Endothelial cell of umbilical vein (primary cell): ENCODE measurements around the gene ATP1B2. TPM values are rescaled to one million over a fixed set of nuclear protein-coding genes. Genes with fewer than 3 reads are reported as not detected.

Source experiments
- BruUV-seq: library from RNA; stranded (reverse); fragments of 400-500 nt; replicated peaks from 2 replicates; lab custom pipeline; 2021; lab: Mats Ljungman, UMichigan
- CTCF ChIA-PET: fragments of 300-600, 350-600 bp; sonication (Branson Sonifier 250); formaldehyde crosslinking; loops from one replicate; lab custom pipeline; 2021; ENCODE audit warnings: antibody characterized with exemption, inconsistent platforms; lab: Charles Lee
- POLR2A ChIA-PET: fragments of 300-600, 350-600 bp; sonication (Branson Sonifier 250); formaldehyde crosslinking; loops from one replicate; lab custom pipeline; 2021; ENCODE audit warnings: antibody characterized with exemption, inconsistent platforms; lab: Charles Lee
- DNase-seq: peaks from one replicate; pipeline ENCODE4 v3.0.0-alpha.2; 2011; ENCODE audit warnings: low read depth, low spot score
- FAIRE-seq: peaks from 2 replicates; lab custom pipeline; 2011; peaks lifted over from hg19 to GRCh38; lab: Jason Lieb, UNC
- H2AFZ ChIP-seq: 2 replicates; pipeline ENCODE4 v1.6.0; 2012; ENCODE audit warnings: low read depth, low read length, control low read depth, inconsistent platforms
- H3K27ac ChIP-seq: 2 replicates; pipeline ENCODE4 v1.5.1; 2011; ENCODE audit warnings: low read depth, mild to moderate bottlenecking, control low read depth, low read length, moderate library complexity; ENCODE audit not compliant: insufficient read depth
- H3K27me3 ChIP-seq, 2 experiments: 2 replicates each; pipeline versions ENCODE4 v1.6.0 to v1.6.1; 2011; ENCODE audit warnings: low read length in 2 of 2, mixed read lengths in 1 of 2; ENCODE audit not compliant: control insufficient read depth in 2 of 2, insufficient read depth in 2 of 2
- H3K36me3 ChIP-seq, 2 experiments: 2 replicates in 1 of 2; 3 replicates in 1 of 2; pipeline ENCODE4 v1.5.1; 2011; ENCODE audit warnings: low read length in 2 of 2, mild to moderate bottlenecking in 1 of 2, moderate library complexity in 1 of 2; ENCODE audit not compliant: control insufficient read depth in 2 of 2, insufficient read depth in 2 of 2; ENCODE audit errors: extremely low read depth in 1 of 2
- H3K4me1 ChIP-seq: 3 replicates; pipeline ENCODE4 v1.5.1; 2011; ENCODE audit warnings: mild to moderate bottlenecking, low read length; ENCODE audit not compliant: control insufficient read depth, insufficient read depth; ENCODE audit errors: extremely low read depth
- H3K4me2 ChIP-seq: 2 replicates; pipeline ENCODE4 v1.6.1; 2011; ENCODE audit warnings: low read length, control low read depth, mixed read lengths; ENCODE audit not compliant: insufficient read depth
- H3K4me3 ChIP-seq, 3 experiments: fragments of 200-600 bp in 1 of 3; sonication (generic), shearing (Covaris generic) in 1 of 3; replicated peaks in 1 of 3; 2 replicates each; pipeline ENCODE4 v1.5.1; 2011 to 2016; ENCODE audit warnings: control low read depth in 3 of 3, low read length in 3 of 3, mild to moderate bottlenecking in 2 of 3, inconsistent platforms in 1 of 3, low read depth in 1 of 3, moderate library complexity in 1 of 3; ENCODE audit not compliant: insufficient read depth in 1 of 3
- H3K79me2 ChIP-seq: 2 replicates; pipeline ENCODE4 v1.6.0; 2012; ENCODE audit warnings: low read length, inconsistent platforms; ENCODE audit not compliant: control insufficient read depth, insufficient read depth
- H3K9ac ChIP-seq: replicated peaks from 2 replicates; pipeline ENCODE3; 2011; ENCODE audit warnings: low read length, control low read depth; ENCODE audit not compliant: insufficient read depth; ENCODE audit errors: extremely low read depth
- H3K9me1 ChIP-seq: replicated peaks from 3 replicates; pipeline ENCODE4 v1.6.0; 2011; ENCODE audit warnings: mild to moderate bottlenecking, low read length; ENCODE audit not compliant: control insufficient read depth, insufficient read depth; ENCODE audit errors: extremely low read depth
- H3K9me3 ChIP-seq: replicated peaks from 2 replicates; pipeline ENCODE4 v1.5.1; 2012; ENCODE audit warnings: low read length, inconsistent platforms; ENCODE audit not compliant: control insufficient read depth, insufficient read depth
- H4K20me1 ChIP-seq: replicated peaks from 2 replicates; pipeline ENCODE3; 2011; ENCODE audit warnings: mild to moderate bottlenecking, low read length; ENCODE audit not compliant: control insufficient read depth, insufficient read depth; ENCODE audit errors: extremely low read depth
- EZH2 ChIP-seq: IDR thresholded peaks from 2 replicates; pipeline ENCODE4 v1.6.1; 2012; ENCODE audit warnings: borderline replicate concordance, low read depth, mild to moderate bottlenecking, moderate library complexity, low read length, inconsistent platforms; ENCODE audit not compliant: severe bottlenecking
- FOS ChIP-seq: IDR thresholded peaks from 2 replicates; pipeline ENCODE4 v1.6.1; 2011; ENCODE audit warnings: mild to moderate bottlenecking, low read length, moderate library complexity, borderline replicate concordance; ENCODE audit not compliant: insufficient read depth
- GATA2 ChIP-seq: IDR thresholded peaks from 2 replicates; pipeline ENCODE4 v1.7.0; 2011; ENCODE audit warnings: low read depth, mild to moderate bottlenecking, moderate library complexity, mixed read lengths, low read length; ENCODE audit not compliant: insufficient read length, insufficient read depth
- JUN ChIP-seq: IDR thresholded peaks from 2 replicates; pipeline ENCODE4 v1.6.1; 2011; ENCODE audit warnings: borderline replicate concordance, low read depth; ENCODE audit not compliant: insufficient read length, insufficient read depth
- MYC ChIP-seq: IDR thresholded peaks from one replicate; pipeline ENCODE4 v1.6.1; 2011; ENCODE audit warnings: mild to moderate bottlenecking, low read depth, low read length
- POLR2A ChIP-seq: IDR thresholded peaks from 2 replicates; pipeline ENCODE4 v1.6.1; 2012; ENCODE audit warnings: low read depth, mild to moderate bottlenecking, control low read depth, low read length
- POLR2AphosphoS5 ChIP-seq: IDR thresholded peaks from 2 replicates; pipeline ENCODE4 v1.6.1; 2012; ENCODE audit warnings: low read depth, mild to moderate bottlenecking, control low read depth, low read length, moderate library complexity; ENCODE audit not compliant: insufficient read depth
- dilution Hi-C: fragments of 300-500 bp; cut with MboI; formaldehyde crosslinking; loops from one replicate; pipeline ENCODE4 v1.15.0; 2019; ENCODE audit warnings: low sequenced_read_pairs; ENCODE audit not compliant: extremely low pct_ligation_motif_present
- intact Hi-C: fragments of 100-400 bp; cut with micrococcal nuclease; formaldehyde crosslinking; loops from one replicate; pipeline ENCODE4 v1.10.0; 2022
- polyA plus RNA-seq, 4 experiments: library from polyadenylated mRNA; depleted of rRNA in 3 of 4; stranded (reverse) in 3 of 4; unstranded in 1 of 4; fragments of >200 nt; gene quantifications; 2 replicates each; pipeline versions ENCODE4 v1.2.1 to v1.2.3, GENCODE V29; 2011 to 2012; ENCODE audit warnings: missing spikeins in 1 of 4
- total RNA-seq: library from RNA; stranded (reverse); gene quantifications from 2 replicates; pipeline ENCODE4 v1.2.3, GENCODE V29; 2021
- TF ChIP-seq, protein P1 (sequence below): IDR thresholded peaks from 2 replicates; pipeline ENCODE4 v1.6.1; 2011; ENCODE audit not compliant: insufficient read depth, insufficient read length
- TF ChIP-seq, protein P2 (sequence below), 2 donors: IDR thresholded peaks; 1 replicate in 1 of 2; 2 replicates in 1 of 2; pipeline ENCODE4 v1.5.1; 2011; ENCODE audit warnings: low read length in 2 of 2, mild to moderate bottlenecking in 2 of 2, moderate library complexity in 2 of 2, control low read depth in 1 of 2, inconsistent platforms in 1 of 2, low read depth in 1 of 2; ENCODE audit not compliant: insufficient read depth in 1 of 2; ENCODE audit errors: extremely low read depth in 1 of 2

ATP1B2 gene
- total and polyA plus RNA-seq, 2 donors (not counting 3 experiments of a cell fraction or from before 2014, with no cell fraction given) = 0.06 TPM; not detected in 1

DNA sequence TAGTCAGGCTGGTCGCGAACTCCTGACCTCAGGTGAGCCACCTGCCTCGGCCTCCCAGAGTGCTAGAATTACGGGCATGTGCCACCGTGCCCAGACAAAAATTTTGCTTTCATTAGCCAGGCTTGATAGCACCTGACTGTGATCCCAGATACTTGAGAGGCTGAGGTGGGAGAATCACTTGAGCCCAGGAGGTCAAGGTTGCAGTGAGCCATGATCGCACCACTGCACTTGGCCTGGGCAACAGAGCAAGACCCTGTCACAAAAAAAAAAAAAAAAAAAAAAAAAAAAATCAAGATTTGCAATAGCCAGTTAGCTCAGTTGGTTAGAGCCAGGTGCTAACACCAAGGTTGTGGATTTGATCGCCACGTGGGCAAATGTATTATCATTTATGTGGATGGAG is 29.9 kb upstream of the ATP1B2 start:
- Histone ChIP-seq H3K4me1 (no peaks in the 10 kb centered on the region), H3K27ac (no peak overlapping the region), H3K4me3 (no peak overlapping the region), H3K9me3 (no peaks in the 10 kb centered on the region), H3K79me2 (no peaks in the 10 kb centered on the region), H3K9ac (no peak overlapping the region), H3K9me1 (no peaks in the 10 kb centered on the region), H2AFZ (no peak overlapping the region), H3K27me3 (no peaks in the 10 kb centered on the region), H4K20me1 (no peaks in the 10 kb centered on the region), H3K4me2 (no peak overlapping the region), H3K36me3 (no peaks in the 10 kb centered on the region)
- dilution Hi-C loops = no loop called here
- no TSS peak for BruUV-seq
- no peak for FAIRE-seq
- CTCF ChIA-PET = no interaction called here
- DNase-seq = no peak
- intact Hi-C loops = no loop called here
- POLR2A ChIA-PET = no interaction called here
- TF ChIP-seq POLR2A = no peak
- TF ChIP-seq, protein P1, sequence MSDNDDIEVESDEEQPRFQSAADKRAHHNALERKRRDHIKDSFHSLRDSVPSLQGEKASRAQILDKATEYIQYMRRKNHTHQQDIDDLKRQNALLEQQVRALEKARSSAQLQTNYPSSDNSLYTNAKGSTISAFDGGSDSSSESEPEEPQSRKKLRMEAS = no peak
- TF ChIP-seq JUN = no peak
- TF ChIP-seq GATA2 = no peak
- TF ChIP-seq EZH2 = no peak
- no peak for TF ChIP-seq POLR2AphosphoS5
- TF ChIP-seq FOS = no peak
- TF ChIP-seq MYC = no peak
- TF ChIP-seq, protein P2, sequence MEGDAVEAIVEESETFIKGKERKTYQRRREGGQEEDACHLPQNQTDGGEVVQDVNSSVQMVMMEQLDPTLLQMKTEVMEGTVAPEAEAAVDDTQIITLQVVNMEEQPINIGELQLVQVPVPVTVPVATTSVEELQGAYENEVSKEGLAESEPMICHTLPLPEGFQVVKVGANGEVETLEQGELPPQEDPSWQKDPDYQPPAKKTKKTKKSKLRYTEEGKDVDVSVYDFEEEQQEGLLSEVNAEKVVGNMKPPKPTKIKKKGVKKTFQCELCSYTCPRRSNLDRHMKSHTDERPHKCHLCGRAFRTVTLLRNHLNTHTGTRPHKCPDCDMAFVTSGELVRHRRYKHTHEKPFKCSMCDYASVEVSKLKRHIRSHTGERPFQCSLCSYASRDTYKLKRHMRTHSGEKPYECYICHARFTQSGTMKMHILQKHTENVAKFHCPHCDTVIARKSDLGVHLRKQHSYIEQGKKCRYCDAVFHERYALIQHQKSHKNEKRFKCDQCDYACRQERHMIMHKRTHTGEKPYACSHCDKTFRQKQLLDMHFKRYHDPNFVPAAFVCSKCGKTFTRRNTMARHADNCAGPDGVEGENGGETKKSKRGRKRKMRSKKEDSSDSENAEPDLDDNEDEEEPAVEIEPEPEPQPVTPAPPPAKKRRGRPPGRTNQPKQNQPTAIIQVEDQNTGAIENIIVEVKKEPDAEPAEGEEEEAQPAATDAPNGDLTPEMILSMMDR (IDR thresholded peaks at IDR 0.05; ENCODE audit: extremely low read depth in 1 of 2, insufficient read depth in 1 of 2, low read depth in 1 of 2, low read length in 2 of 2) = no peak
